ENCODE results near the gene MBD3L2B.

The MBD3L2B gene

DNA sequence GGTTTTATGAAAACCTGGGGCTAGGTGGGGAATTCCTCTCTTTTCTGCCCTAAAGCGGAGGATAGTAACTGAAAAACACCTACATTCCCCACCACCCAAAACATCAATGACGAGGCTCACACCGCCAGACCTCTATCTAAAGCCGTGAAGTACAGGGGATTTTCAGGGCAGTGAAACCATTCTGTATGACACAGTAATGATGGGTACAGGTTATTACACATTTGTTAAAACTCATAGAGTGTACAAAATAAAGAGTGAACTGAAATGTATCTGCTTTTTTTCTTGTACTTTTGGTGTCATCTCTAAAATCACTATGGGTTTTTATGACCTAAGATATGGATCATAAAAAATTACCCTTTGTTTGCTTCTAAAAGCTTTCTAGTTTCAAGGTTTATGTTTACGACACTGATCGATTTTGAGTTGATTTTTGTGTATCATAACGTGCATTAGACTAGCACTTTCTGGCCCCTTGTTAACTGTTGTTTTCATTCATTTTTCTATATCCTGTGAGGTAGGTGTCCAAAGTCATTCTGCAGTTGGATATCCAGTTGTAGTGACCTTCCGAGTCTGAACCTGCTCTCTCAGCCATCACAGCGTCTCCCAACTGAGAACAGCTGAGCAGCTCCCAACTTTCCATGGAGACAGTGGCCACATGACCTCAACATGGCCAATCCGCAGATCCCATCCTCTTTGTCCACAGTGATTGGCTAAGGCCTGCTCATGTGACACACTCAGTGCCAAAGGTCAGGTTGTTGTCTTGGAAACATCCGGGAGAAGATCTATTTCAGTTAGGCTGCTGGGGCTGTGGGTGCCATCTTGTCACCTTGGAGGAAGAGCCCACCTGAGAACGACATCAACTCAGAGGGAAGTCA lies 10.3 kb downstream of the MBD3L2B start:
- DNase-seq, result no peak

DNA sequence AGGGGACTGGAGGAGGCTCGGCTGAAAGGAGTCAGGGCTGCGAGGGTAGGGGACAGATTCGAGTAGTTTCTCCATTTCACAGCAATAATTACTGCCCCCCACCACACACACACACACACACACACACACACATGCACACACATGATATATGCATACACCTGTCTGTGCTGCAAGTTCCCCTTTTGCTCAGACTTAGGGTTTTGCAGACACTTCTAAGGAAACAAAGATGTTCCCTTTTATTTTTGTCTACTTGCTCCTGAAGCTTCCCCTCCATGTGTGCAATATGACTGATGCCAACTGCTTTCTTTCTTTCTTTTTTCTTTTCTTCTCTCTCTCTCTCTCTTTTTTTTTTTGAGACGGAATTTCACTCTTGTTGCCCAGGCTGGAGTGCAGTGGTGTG lies 13.4 kb downstream of the MBD3L2B start:
- no peak for DNase-seq

GRCh38 chr19:7006135-7006704 lies 15.0 kb downstream of the MBD3L2B start:
- DNase-seq, result no peak

GRCh38 chr19:7004313-7004931 lies 16.8 kb downstream of the MBD3L2B start:
- DNase-seq, result no peak

DNA sequence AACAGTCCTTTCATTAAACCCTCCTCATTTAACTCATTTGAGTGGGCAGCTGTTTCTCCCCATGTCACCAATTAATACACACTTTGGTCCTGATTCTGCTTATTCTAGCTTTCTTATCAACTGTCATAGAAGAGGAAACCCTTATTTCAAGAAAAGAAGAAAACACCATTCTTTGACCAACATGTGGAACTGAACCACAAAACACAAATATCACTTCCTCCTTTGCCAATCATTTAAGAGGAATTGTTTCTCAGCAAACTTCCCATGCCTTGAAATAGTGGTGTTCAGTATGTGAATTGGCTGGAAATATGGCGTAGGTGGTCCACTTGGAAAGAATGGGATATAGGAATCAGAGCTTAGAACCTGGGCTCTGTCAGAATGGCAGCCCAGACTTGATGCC lies 20.4 kb downstream of the MBD3L2B start:
- no peak for DNase-seq

DNA sequence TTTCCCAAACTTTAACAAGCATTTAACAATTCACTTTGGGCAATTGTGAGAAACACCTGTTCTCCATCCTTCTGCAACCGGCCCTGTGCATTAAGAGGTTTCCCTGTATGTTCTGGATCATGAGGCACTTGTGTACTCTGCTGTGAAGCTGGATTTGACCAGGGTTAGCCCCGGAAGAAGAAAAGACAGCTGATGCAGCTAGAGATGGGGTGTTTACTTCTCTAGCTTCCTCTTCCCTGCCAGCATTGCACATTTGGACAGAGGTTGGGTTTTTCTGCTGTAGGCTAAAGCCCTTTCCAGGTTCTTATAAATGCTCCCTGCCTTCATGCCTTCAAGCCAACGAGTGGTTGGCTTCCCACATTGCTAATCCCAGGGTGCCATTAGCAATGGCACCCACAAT lies 20.9 kb downstream of the MBD3L2B start:
- DNase-seq, result no peak

- no peak for DNase-seq
These were observed 21.3 kb downstream of the MBD3L2B start for GRCh38 chr19:6999933-7000332.

GRCh38 chr19:6997679-6998445 lies 23.4 kb downstream of the MBD3L2B start:
- no peak for DNase-seq

DNA sequence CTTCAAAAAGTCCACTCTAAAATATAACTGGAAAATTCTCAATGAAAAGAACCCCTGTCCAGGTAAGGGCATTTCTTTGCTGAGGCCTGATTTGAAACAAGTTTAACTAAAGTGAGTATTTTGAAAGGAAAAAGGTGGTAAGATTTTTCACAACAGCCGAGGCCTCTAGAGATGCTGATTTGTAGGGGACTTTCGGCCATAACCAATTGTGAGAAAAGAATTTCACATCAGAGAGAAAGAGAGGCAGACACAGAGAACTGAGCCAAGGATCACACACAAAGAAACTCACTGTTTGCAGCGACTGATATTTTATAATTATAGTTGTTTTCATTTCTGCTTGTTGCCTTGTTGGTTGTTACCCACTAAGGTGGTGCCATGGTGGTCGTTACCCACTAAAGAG lies 24.4 kb downstream of the MBD3L2B start:
- no peak for DNase-seq

GRCh38 chr19:6995054-6995453 lies 26.2 kb downstream of the MBD3L2B start:
- no peak for DNase-seq

- no peak for DNase-seq
These were observed 33.0 kb downstream of the MBD3L2B start for GRCh38 chr19:6988257-6988656.

GRCh38 chr19:6987850-6988249 lies 33.4 kb downstream of the MBD3L2B start:
- no peak for DNase-seq

DNA sequence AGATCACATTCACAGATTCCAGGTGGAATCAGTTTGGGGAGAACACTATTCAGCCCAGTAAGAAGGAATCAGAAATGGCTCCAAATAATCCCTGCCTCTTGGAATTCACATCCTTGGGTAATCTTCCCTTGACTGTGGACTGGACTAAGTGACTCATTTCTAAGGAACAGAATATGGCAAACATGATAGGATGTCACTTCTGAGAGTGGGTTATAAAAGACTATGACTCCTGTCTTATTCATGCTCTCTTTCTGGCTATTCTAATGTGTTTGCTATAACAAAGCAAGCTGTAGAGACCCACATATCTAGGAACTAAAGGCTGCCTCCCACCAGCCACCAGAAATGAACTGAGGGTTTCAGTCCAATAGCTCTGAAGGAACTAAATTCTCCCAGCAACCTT lies 37.8 kb downstream of the MBD3L2B start:
- DNase-seq, result no peak

DNA sequence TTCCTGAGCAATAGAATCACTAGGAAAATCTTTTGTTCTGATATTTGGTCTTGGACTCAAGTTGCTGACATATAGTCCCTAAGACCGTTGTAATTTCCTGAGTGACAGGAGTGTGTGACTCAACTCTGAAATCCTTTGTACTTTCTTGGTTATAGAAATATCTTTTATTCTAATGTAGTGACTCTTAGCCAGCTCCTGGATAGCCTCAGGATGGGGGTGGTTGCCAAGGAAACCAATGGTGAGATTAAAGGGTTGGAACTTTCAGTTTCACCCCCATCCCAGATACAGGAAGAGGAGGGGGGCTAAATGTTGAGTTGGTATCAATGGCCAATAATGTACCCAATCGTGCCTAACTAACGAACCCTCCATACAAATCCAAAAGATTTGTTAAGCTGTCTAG lies 41.8 kb downstream of the MBD3L2B start:
- no peak for DNase-seq

GRCh38 chr19:6976197-6976596 lies 45.0 kb downstream of the MBD3L2B start:
- DNase-seq, result no peak

- DNase-seq, result no peak
These were observed 49.9 kb downstream of the MBD3L2B start for GRCh38 chr19:6971366-6971765.

- DNase-seq, result no peak
These were observed 50.8 kb downstream of the MBD3L2B start for GRCh38 chr19:6970443-6970842.

DNA sequence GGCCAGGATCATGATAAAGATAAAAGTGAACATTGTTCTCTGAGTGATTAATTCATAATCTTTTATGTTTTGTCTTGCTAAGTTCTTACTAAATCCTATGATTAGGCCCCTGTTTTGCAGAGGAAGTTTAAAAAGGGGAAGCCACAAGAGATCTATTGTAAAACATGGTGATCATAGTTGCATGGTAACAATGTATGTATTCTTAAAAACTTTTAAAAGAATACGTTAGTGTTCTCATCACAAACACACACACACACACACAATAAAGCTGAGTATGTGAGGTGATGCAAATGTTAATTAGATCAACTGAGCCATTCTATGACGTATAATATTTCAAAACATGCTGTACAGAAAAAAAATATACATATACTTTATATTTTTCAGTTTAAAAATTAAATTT lies 51.2 kb downstream of the MBD3L2B start:
- no peak for DNase-seq

- DNase-seq, result no peak
These were observed 51.7 kb downstream of the MBD3L2B start for GRCh38 chr19:6969490-6969889.
